Hepatocyte (in vitro differentiated cells): ENCODE data around the gene OR10P1. TPM values are rescaled to one million over a fixed set of nuclear protein-coding genes. Genes with fewer than 3 reads are reported as not detected.

Experiments used
- DNase-seq: peaks from one replicate; pipeline ENCODE4 v3.0.0-alpha.2; 2016; ENCODE audit warnings: low spot score
- H2AFZ ChIP-seq: fragments of 200-600 bp; sonication (generic); 2 replicates; pipeline ENCODE4 v1.6.0; 2016; ENCODE audit warnings: antibody characterized with exemption, mild to moderate bottlenecking
- H3K27ac ChIP-seq: fragments of 200-600 bp; sonication (generic); 2 replicates; pipeline ENCODE4 v1.5.1; 2016; ENCODE audit warnings: mild to moderate bottlenecking
- H3K27me3 ChIP-seq: fragments of 200-600 bp; sonication (generic); 2 replicates; pipeline ENCODE4 v1.6.1; 2016
- H3K36me3 ChIP-seq: fragments of 200-600 bp; sonication (generic); replicated peaks from 2 replicates; pipeline ENCODE4 v1.5.1; 2016; ENCODE audit warnings: low read depth; ENCODE audit not compliant: insufficient read depth
- H3K4me1 ChIP-seq: fragments of 200-600 bp; sonication (generic); 2 replicates; pipeline ENCODE4 v1.5.1; 2016; ENCODE audit warnings: mild to moderate bottlenecking, moderate library complexity; ENCODE audit not compliant: insufficient read depth
- H3K4me2 ChIP-seq: fragments of 200-600 bp; sonication (generic); 2 replicates; pipeline ENCODE4 v1.6.0; 2016
- H3K4me3 ChIP-seq: fragments of 200-600 bp; sonication (generic); 2 replicates; pipeline ENCODE4 v1.5.1; 2016; ENCODE audit warnings: mild to moderate bottlenecking
- H3K79me2 ChIP-seq: fragments of 200-600 bp; sonication (generic); 2 replicates; pipeline ENCODE4 v1.6.0; 2017; ENCODE audit warnings: mild to moderate bottlenecking
- H3K9me2 ChIP-seq: fragments of 200-600 bp; sonication (generic); replicated peaks from 2 replicates; pipeline ENCODE4 v1.6.0; 2017; ENCODE audit warnings: mild to moderate bottlenecking; ENCODE audit not compliant: insufficient read depth
- H3K9me3 ChIP-seq: fragments of 200-600 bp; sonication (generic); 2 replicates; pipeline ENCODE4 v1.5.1; 2016; ENCODE audit warnings: low read depth, mild to moderate bottlenecking
- H4K20me1 ChIP-seq: fragments of 200-600 bp; sonication (generic); 2 replicates; pipeline ENCODE4 v1.6.0; 2016; ENCODE audit warnings: mild to moderate bottlenecking; ENCODE audit not compliant: insufficient read depth, poor library complexity, severe bottlenecking
- CTCF ChIP-seq: fragments of 200-600 bp; sonication (generic); IDR thresholded peaks from 2 replicates; pipeline ENCODE4 v1.5.1; 2016; ENCODE audit warnings: antibody characterized with exemption, mild to moderate bottlenecking; ENCODE audit not compliant: poor library complexity
- EZH2 ChIP-seq: fragments of 200-600 bp; sonication (generic); IDR thresholded peaks from 2 replicates; pipeline ENCODE4 v1.6.1; 2016; ENCODE audit warnings: antibody characterized with exemption, mild to moderate bottlenecking, borderline replicate concordance
- EZH2phosphoT487 ChIP-seq: fragments of 200-600 bp; sonication (generic); IDR thresholded peaks from one replicate; pipeline ENCODE4 v1.6.1; 2018; ENCODE audit warnings: antibody characterized with exemption, mild to moderate bottlenecking, low read depth, moderate library complexity; ENCODE audit not compliant: unreplicated experiment, severe bottlenecking
- WGBS: methylation state at CpG from one replicate; pipeline ENCODE4 v1.1.6; 2016; ENCODE audit warnings: low lambda C conversion rate; ENCODE audit errors: missing lambda C conversion rate; 5-methylcytosine and 5-hydroxymethylcytosine counted together
- polyA plus RNA-seq: library from polyadenylated mRNA; unstranded; fragments of >200 nt; fragmentation: Nextera tagmentation; extraction: Ambion mirVana; gene quantifications from 2 replicates; pipeline ENCODE4 v1.2.1, GENCODE V29; 2016
- total RNA-seq: library from RNA; depleted of rRNA; stranded (reverse); fragments of >200 nt; gene quantifications from 2 replicates; pipeline ENCODE4 v1.2.3, GENCODE V29; 2014

OR10P1 gene
- total and polyA plus RNA-seq, 2 experiments from 2014 or later = not detected

- Histone ChIP-seq H2AFZ (no peak overlapping the region), H3K9me2 (no peaks in the 10 kb centered on the region), H3K4me3 (no peak overlapping the region), H3K4me1 (peaks cover 4% of the 10 kb centered on the region), H4K20me1 (no peaks in the 10 kb centered on the region), H3K27me3 (no peaks in the 10 kb centered on the region), H3K27ac (peak overlapping the region; percentile 81), H3K36me3 (no peaks in the 10 kb centered on the region), H3K79me2 (no peaks in the 10 kb centered on the region), H3K4me2 (no peak overlapping the region), H3K9me3 (no peaks in the 10 kb centered on the region)
- DNase-seq = no peak
- TF ChIP-seq EZH2phosphoT487 (no peak), CTCF (peak; percentile 21), EZH2 (no peak)
- WGBS = 73% methylated on average over 9 of the region's 9 CpGs
Observed at GRCh38 chr12:55659486-55660385, 23.0 kb downstream of the OR10P1 start.

DNA sequence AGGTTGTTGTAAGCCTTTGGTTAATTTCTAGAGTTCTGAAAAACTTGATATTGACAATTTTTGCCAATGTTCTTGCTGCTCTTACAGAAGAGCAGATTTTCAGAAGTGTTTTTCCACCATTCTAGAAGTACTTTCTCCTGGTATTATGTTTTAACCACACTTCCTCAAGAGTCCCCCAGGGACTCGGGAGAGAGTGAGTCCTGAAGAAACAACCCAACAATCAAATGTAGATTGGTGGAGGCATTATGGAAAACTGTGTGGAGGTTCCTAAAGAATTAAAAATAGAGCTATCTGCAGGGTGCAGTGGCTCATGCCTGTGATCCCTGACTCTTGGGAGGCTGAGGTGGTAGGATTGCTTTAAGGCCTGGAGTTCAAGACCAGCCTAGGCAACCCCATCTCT, 26.7 kb downstream of the OR10P1 start:
- Histone ChIP-seq H3K9me3 (no peaks in the 10 kb centered on the region), H2AFZ (no peak overlapping the region), H3K27me3 (no peaks in the 10 kb centered on the region), H3K4me1 (peaks cover 4% of the 10 kb centered on the region), H3K9me2 (no peaks in the 10 kb centered on the region), H4K20me1 (no peaks in the 10 kb centered on the region), H3K79me2 (no peaks in the 10 kb centered on the region), H3K4me2 (no peak overlapping the region), H3K27ac (no peak overlapping the region), H3K4me3 (no peak overlapping the region), H3K36me3 (no peaks in the 10 kb centered on the region)
- no peak for TF ChIP-seq CTCF
- no peak for TF ChIP-seq EZH2phosphoT487
- TF ChIP-seq EZH2 = no peak
- DNase-seq = no peak
- WGBS = 64% methylated on average over 1 of the region's 1 CpG

GRCh38 chr12:55664826-55665225, 28.1 kb downstream of the OR10P1 start:
- Histone ChIP-seq H3K27ac (no peak overlapping the region), H4K20me1 (no peaks in the 10 kb centered on the region), H3K27me3 (no peaks in the 10 kb centered on the region), H3K4me3 (no peak overlapping the region), H3K9me2 (no peaks in the 10 kb centered on the region), H2AFZ (no peak overlapping the region), H3K4me1 (no peaks in the 10 kb centered on the region), H3K9me3 (no peaks in the 10 kb centered on the region), H3K36me3 (no peaks in the 10 kb centered on the region), H3K79me2 (no peaks in the 10 kb centered on the region), H3K4me2 (no peak overlapping the region)
- 88% methylated on average over 10 of the region's 10 CpGs for WGBS
- TF ChIP-seq EZH2phosphoT487 (no peak), EZH2 (no peak), CTCF (no peak)
- DNase-seq = no peak
